Measurements from ENCODE around the gene PIK3R5. TPM values are rescaled to one million over a fixed set of nuclear protein-coding genes. Genes with fewer than 3 reads are reported as not detected.

Gene PIK3R5
- total RNA-seq, 1 donor from 2014 or later, result 34.2 TPM

DNA sequence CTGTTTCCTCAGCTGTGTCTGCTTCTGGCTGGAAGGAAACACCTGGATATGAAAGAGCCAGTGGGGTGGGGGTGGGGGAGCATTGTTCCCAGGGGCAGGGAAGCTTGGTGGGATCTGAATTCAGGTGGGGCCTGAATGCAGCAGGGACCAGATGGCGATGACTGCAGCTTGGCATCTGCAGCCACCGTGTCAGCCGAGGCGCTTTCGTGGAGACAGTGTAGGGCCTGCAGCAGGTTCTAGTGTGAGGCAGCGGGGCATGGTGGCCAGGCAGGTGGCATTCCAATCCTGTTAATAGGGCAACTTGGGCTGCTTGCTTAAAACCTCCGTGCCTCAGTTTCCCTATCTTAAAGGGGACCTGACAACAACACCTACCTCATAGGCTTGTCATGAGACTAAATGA lies 99.7 kb downstream of the PIK3R5 start:
- H3K36me3 Mint-ChIP-seq (ENCODE audit: low read depth), result no peaks in the 10 kb centered on the region

GRCh38 chr17:8865385-8865784 lies 100.1 kb downstream of the PIK3R5 start:
- DNase-seq (no peak), ATAC-seq (ENCODE audit: low read depth) (no peak)
- CTCF ChIA-PET, result no interaction called here
- Mint-ChIP-seq H3K4me3 (no peak overlapping the region), H3K27ac (no peak overlapping the region), H3K9me3 (no peaks in the 10 kb centered on the region), H3K27me3 (no peaks in the 10 kb centered on the region), H3K4me1 (peaks cover 24% of the 10 kb centered on the region), H3K36me3 (ENCODE audit: low read depth) (no peaks in the 10 kb centered on the region)
- POLR2A ChIA-PET, result no interaction called here
- TF ChIP-seq CTCF (IDR thresholded peaks at IDR 0.05), result no peak
- intact Hi-C loops (cut with micrococcal nuclease), result no loop called here

More for the DNA sequence above, 99.7 kb downstream of the PIK3R5 start:
- POLR2A ChIA-PET, result no interaction called here
- CTCF ChIA-PET, result no interaction called here
- ATAC-seq (ENCODE audit: low read depth), result no peak
- no peak for DNase-seq
- no peaks in the 10 kb centered on the region for H3K27me3 Mint-ChIP-seq
- H3K9me3 Mint-ChIP-seq, result no peaks in the 10 kb centered on the region
- H3K4me1 Mint-ChIP-seq, result peaks cover 24% of the 10 kb centered on the region
- H3K27ac Mint-ChIP-seq, result no peak overlapping the region
- no peak overlapping the region for H3K4me3 Mint-ChIP-seq
- intact Hi-C loops (cut with micrococcal nuclease), result no loop called here
- no peak for TF ChIP-seq CTCF (IDR thresholded peaks at IDR 0.05)

DNA sequence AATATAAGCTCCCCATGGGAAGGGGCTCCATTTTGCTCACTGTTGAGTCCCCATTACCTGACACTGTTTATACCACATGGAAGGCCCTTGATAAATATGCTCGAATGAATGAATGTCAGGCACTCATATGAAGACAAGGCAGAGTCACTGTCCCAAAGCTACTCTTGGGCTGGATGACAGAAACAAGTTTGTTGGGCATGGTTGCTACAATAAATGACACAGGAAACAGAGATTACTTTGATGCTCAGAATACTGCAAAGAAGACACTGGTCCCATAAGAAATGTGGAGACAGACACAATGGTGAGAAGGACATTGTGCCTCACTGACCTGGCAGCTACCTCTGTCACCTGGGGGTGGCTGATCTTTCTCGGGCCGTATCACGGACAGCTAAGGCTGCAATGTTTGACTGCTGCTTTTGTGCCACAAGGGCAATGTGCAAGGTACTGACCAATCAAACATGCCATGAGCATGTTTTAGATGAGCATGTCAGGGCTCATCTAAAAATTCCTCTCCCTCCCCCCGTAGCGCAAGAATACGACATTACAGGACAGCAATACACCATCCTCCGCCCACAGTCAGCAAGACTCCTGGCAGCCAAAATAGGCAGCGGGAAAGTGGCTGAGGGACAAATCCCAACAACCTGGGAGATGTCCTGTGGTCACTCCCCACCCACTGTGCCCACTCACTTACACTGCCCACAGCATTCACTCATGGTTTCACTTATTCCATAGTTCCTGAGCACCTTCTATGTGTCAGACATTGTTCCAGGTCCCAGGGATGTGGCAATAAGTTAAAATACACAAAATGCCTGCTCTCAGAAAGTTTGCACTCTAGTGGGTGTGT lies 103.1 kb downstream of the PIK3R5 start:
- H3K9me3 Mint-ChIP-seq, result no peaks in the 10 kb centered on the region
- DNase-seq, result no peak
- no peaks in the 10 kb centered on the region for H3K36me3 Mint-ChIP-seq (ENCODE audit: low read depth)
- intact Hi-C loops (cut with micrococcal nuclease), result no loop called here
- ChIA-PET POLR2A (no interaction called here), CTCF (interaction anchor here (1.0 kb wide), 1 partner anchor 32 kb away, joined by 3 read pairs; no protein-coding TSS in a partner anchor)
- H3K27ac Mint-ChIP-seq, result no peak overlapping the region
- ATAC-seq (ENCODE audit: low read depth), result no peak
- H3K4me1 Mint-ChIP-seq, result peaks cover 38% of the 10 kb centered on the region
- no peak overlapping the region for H3K4me3 Mint-ChIP-seq
- TF ChIP-seq CTCF (IDR thresholded peaks at IDR 0.05), result no peak
- no peaks in the 10 kb centered on the region for H3K27me3 Mint-ChIP-seq

GRCh38 chr17:8861495-8862181 lies 103.9 kb downstream of the PIK3R5 start:
- peaks cover 38% of the 10 kb centered on the region for H3K4me1 Mint-ChIP-seq
- ChIA-PET POLR2A (no interaction called here), CTCF (interaction anchor here (1.0 kb wide), 1 partner anchor 33 kb away, joined by 3 read pairs; no protein-coding TSS in a partner anchor)
- H3K27me3 Mint-ChIP-seq, result no peaks in the 10 kb centered on the region
- no peaks in the 10 kb centered on the region for H3K36me3 Mint-ChIP-seq (ENCODE audit: low read depth)
- no peak overlapping the region for H3K27ac Mint-ChIP-seq
- H3K4me3 Mint-ChIP-seq, result no peak overlapping the region
- TF ChIP-seq CTCF (IDR thresholded peaks at IDR 0.05), result no peak
- ATAC-seq (ENCODE audit: low read depth), result no peak
- intact Hi-C loops (cut with micrococcal nuclease), result no loop called here
- no peak for DNase-seq
- no peaks in the 10 kb centered on the region for H3K9me3 Mint-ChIP-seq

DNA sequence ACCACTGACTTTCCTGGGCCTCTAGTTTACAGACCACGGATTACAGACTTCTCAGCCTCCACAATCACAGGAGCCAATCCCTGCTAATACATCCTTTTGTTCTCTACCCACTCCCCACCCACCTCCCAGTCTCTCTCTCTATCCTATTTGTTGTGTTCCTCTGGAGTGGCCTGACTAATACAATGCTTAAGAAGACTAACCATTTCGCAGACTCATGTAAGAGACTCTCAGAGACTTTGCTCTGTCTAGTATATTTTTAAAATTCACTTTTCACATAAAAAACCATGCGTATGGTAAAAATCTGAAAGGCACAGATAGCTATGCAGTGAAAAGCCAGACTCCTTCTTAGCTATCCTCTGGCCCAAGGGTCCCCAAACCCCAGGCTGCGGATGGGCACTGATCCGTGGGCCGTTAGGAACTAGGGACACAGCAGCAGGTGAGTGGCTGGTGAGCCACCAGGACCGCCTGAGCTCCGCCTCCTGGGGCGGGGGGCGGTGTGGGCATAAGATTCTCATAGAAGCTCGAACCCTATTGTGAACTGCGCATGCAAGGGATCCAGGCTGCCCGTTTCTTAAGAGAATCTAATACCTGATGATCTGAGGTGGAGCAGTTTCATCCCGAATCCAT lies 105.6 kb downstream of the PIK3R5 start:
- CTCF ChIA-PET, result interaction anchor here (0.6 kb wide), 1 partner anchor 139 kb away, joined by 3 read pairs; no protein-coding TSS in a partner anchor
- Mint-ChIP-seq H3K4me3 (no peak overlapping the region), H3K36me3 (ENCODE audit: low read depth) (no peaks in the 10 kb centered on the region), H3K27ac (no peak overlapping the region), H3K27me3 (no peaks in the 10 kb centered on the region), H3K9me3 (no peaks in the 10 kb centered on the region), H3K4me1 (peaks cover 51% of the 10 kb centered on the region)
- ATAC-seq (ENCODE audit: low read depth) (no peak), DNase-seq (no peak)
- intact Hi-C loops (cut with micrococcal nuclease), result loop anchor here (2.0 kb wide), 1 partner anchor 17 kb away; no protein-coding TSS in a partner anchor
- TF ChIP-seq CTCF (IDR thresholded peaks at IDR 0.05), result no peak
- POLR2A ChIA-PET, result interaction anchor here (0.5 kb wide), 1 partner anchor 26 kb away, joined by 7 read pairs; no protein-coding TSS in a partner anchor
